Endothelial cell of umbilical vein (primary cell): ENCODE data around the gene OGG1. TPM values are rescaled to one million over a fixed set of nuclear protein-coding genes. Genes with fewer than 3 reads are reported as not detected.

Experiments
- BruUV-seq: library from RNA; stranded (reverse); fragments of 400-500 nt; replicated peaks from 2 replicates; lab custom pipeline; 2021; lab: Mats Ljungman, UMichigan
- CTCF ChIA-PET: fragments of 300-600, 350-600 bp; sonication (Branson Sonifier 250); formaldehyde crosslinking; loops from one replicate; lab custom pipeline; 2021; ENCODE audit warnings: antibody characterized with exemption, inconsistent platforms; lab: Charles Lee
- POLR2A ChIA-PET: fragments of 300-600, 350-600 bp; sonication (Branson Sonifier 250); formaldehyde crosslinking; loops from one replicate; lab custom pipeline; 2021; ENCODE audit warnings: antibody characterized with exemption, inconsistent platforms; lab: Charles Lee
- DNase-seq: peaks from one replicate; pipeline ENCODE4 v3.0.0-alpha.2; 2011; ENCODE audit warnings: low read depth, low spot score
- FAIRE-seq: peaks from 2 replicates; lab custom pipeline; 2011; peaks lifted over from hg19 to GRCh38; lab: Jason Lieb, UNC
- H2AFZ ChIP-seq: 2 replicates; pipeline ENCODE4 v1.6.0; 2012; ENCODE audit warnings: low read depth, low read length, control low read depth, inconsistent platforms
- H3K27ac ChIP-seq: 2 replicates; pipeline ENCODE4 v1.5.1; 2011; ENCODE audit warnings: low read depth, mild to moderate bottlenecking, control low read depth, low read length, moderate library complexity; ENCODE audit not compliant: insufficient read depth
- H3K27me3 ChIP-seq, 2 experiments: 2 replicates each; pipeline versions ENCODE4 v1.6.0 to v1.6.1; 2011; ENCODE audit warnings: low read length in 2 of 2, mixed read lengths in 1 of 2; ENCODE audit not compliant: control insufficient read depth in 2 of 2, insufficient read depth in 2 of 2
- H3K36me3 ChIP-seq, 2 experiments: 2 replicates in 1 of 2; 3 replicates in 1 of 2; pipeline ENCODE4 v1.5.1; 2011; ENCODE audit warnings: low read length in 2 of 2, mild to moderate bottlenecking in 1 of 2, moderate library complexity in 1 of 2; ENCODE audit not compliant: control insufficient read depth in 2 of 2, insufficient read depth in 2 of 2; ENCODE audit errors: extremely low read depth in 1 of 2
- H3K4me1 ChIP-seq: 3 replicates; pipeline ENCODE4 v1.5.1; 2011; ENCODE audit warnings: mild to moderate bottlenecking, low read length; ENCODE audit not compliant: control insufficient read depth, insufficient read depth; ENCODE audit errors: extremely low read depth
- H3K4me2 ChIP-seq: 2 replicates; pipeline ENCODE4 v1.6.1; 2011; ENCODE audit warnings: low read length, control low read depth, mixed read lengths; ENCODE audit not compliant: insufficient read depth
- H3K4me3 ChIP-seq, 3 experiments: fragments of 200-600 bp in 1 of 3; sonication (generic), shearing (Covaris generic) in 1 of 3; replicated peaks in 1 of 3; 2 replicates each; pipeline ENCODE4 v1.5.1; 2011 to 2016; ENCODE audit warnings: control low read depth in 3 of 3, low read length in 3 of 3, mild to moderate bottlenecking in 2 of 3, inconsistent platforms in 1 of 3, low read depth in 1 of 3, moderate library complexity in 1 of 3; ENCODE audit not compliant: insufficient read depth in 1 of 3
- H3K79me2 ChIP-seq: 2 replicates; pipeline ENCODE4 v1.6.0; 2012; ENCODE audit warnings: low read length, inconsistent platforms; ENCODE audit not compliant: control insufficient read depth, insufficient read depth
- H3K9ac ChIP-seq: replicated peaks from 2 replicates; pipeline ENCODE3; 2011; ENCODE audit warnings: low read length, control low read depth; ENCODE audit not compliant: insufficient read depth; ENCODE audit errors: extremely low read depth
- H3K9me1 ChIP-seq: replicated peaks from 3 replicates; pipeline ENCODE4 v1.6.0; 2011; ENCODE audit warnings: mild to moderate bottlenecking, low read length; ENCODE audit not compliant: control insufficient read depth, insufficient read depth; ENCODE audit errors: extremely low read depth
- H3K9me3 ChIP-seq: replicated peaks from 2 replicates; pipeline ENCODE4 v1.5.1; 2012; ENCODE audit warnings: low read length, inconsistent platforms; ENCODE audit not compliant: control insufficient read depth, insufficient read depth
- H4K20me1 ChIP-seq: replicated peaks from 2 replicates; pipeline ENCODE3; 2011; ENCODE audit warnings: mild to moderate bottlenecking, low read length; ENCODE audit not compliant: control insufficient read depth, insufficient read depth; ENCODE audit errors: extremely low read depth
- EZH2 ChIP-seq: IDR thresholded peaks from 2 replicates; pipeline ENCODE4 v1.6.1; 2012; ENCODE audit warnings: borderline replicate concordance, low read depth, mild to moderate bottlenecking, moderate library complexity, low read length, inconsistent platforms; ENCODE audit not compliant: severe bottlenecking
- FOS ChIP-seq: IDR thresholded peaks from 2 replicates; pipeline ENCODE4 v1.6.1; 2011; ENCODE audit warnings: mild to moderate bottlenecking, low read length, moderate library complexity, borderline replicate concordance; ENCODE audit not compliant: insufficient read depth
- GATA2 ChIP-seq: IDR thresholded peaks from 2 replicates; pipeline ENCODE4 v1.7.0; 2011; ENCODE audit warnings: low read depth, mild to moderate bottlenecking, moderate library complexity, mixed read lengths, low read length; ENCODE audit not compliant: insufficient read length, insufficient read depth
- JUN ChIP-seq: IDR thresholded peaks from 2 replicates; pipeline ENCODE4 v1.6.1; 2011; ENCODE audit warnings: borderline replicate concordance, low read depth; ENCODE audit not compliant: insufficient read length, insufficient read depth
- MYC ChIP-seq: IDR thresholded peaks from one replicate; pipeline ENCODE4 v1.6.1; 2011; ENCODE audit warnings: mild to moderate bottlenecking, low read depth, low read length
- POLR2A ChIP-seq: IDR thresholded peaks from 2 replicates; pipeline ENCODE4 v1.6.1; 2012; ENCODE audit warnings: low read depth, mild to moderate bottlenecking, control low read depth, low read length
- POLR2AphosphoS5 ChIP-seq: IDR thresholded peaks from 2 replicates; pipeline ENCODE4 v1.6.1; 2012; ENCODE audit warnings: low read depth, mild to moderate bottlenecking, control low read depth, low read length, moderate library complexity; ENCODE audit not compliant: insufficient read depth
- dilution Hi-C: fragments of 300-500 bp; cut with MboI; formaldehyde crosslinking; loops from one replicate; pipeline ENCODE4 v1.15.0; 2019; ENCODE audit warnings: low sequenced_read_pairs; ENCODE audit not compliant: extremely low pct_ligation_motif_present
- intact Hi-C: fragments of 100-400 bp; cut with micrococcal nuclease; formaldehyde crosslinking; loops from one replicate; pipeline ENCODE4 v1.10.0; 2022
- polyA plus RNA-seq, 4 experiments: library from polyadenylated mRNA; depleted of rRNA in 3 of 4; stranded (reverse) in 3 of 4; unstranded in 1 of 4; fragments of >200 nt; gene quantifications; 2 replicates each; pipeline versions ENCODE4 v1.2.1 to v1.2.3, GENCODE V29; 2011 to 2012; ENCODE audit warnings: missing spikeins in 1 of 4
- total RNA-seq: library from RNA; stranded (reverse); gene quantifications from 2 replicates; pipeline ENCODE4 v1.2.3, GENCODE V29; 2021
- TF ChIP-seq, protein P1 (sequence below): IDR thresholded peaks from 2 replicates; pipeline ENCODE4 v1.6.1; 2011; ENCODE audit not compliant: insufficient read depth, insufficient read length
- TF ChIP-seq, protein P2 (sequence below), 2 donors: IDR thresholded peaks; 1 replicate in 1 of 2; 2 replicates in 1 of 2; pipeline ENCODE4 v1.5.1; 2011; ENCODE audit warnings: low read length in 2 of 2, mild to moderate bottlenecking in 2 of 2, moderate library complexity in 2 of 2, control low read depth in 1 of 2, inconsistent platforms in 1 of 2, low read depth in 1 of 2; ENCODE audit not compliant: insufficient read depth in 1 of 2; ENCODE audit errors: extremely low read depth in 1 of 2

OGG1 gene
- total and polyA plus RNA-seq, 2 donors (not counting 3 experiments of a cell fraction or from before 2014, with no cell fraction given): 24.1 to 32.1 TPM

DNA sequence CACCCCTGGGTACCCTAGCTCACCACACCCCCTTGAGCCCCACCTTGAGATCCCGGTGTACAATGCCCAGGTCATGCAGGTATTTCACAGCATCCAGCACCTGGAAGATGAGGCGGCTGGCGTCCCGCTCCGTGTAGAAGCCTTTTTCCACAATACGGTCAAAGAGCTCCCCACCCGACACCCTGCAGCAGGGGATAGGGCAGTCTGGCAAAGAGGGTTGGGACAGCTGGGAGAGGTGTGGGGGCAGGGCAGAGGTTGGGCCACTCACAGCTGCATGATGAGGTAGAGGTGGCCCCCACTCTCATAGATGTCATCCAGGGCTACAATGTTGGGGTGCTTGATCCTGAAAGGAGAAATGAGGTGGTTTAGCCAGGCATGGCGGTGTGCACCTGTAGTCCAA lies 13.1 kb downstream of the OGG1 start:
- intact Hi-C loops: no loop called here
- Histone ChIP-seq H3K27ac (no peak overlapping the region), H3K4me2 (no peak overlapping the region), H3K9ac (no peak overlapping the region), H3K79me2 (no peaks in the 10 kb centered on the region), H3K27me3 (no peaks in the 10 kb centered on the region), H3K9me1 (no peaks in the 10 kb centered on the region), H3K4me1 (peaks cover 4% of the 10 kb centered on the region), H3K36me3 (peaks cover 0 to 12% of the 10 kb centered on the region in 2 experiments), H3K4me3 (no peak overlapping the region), H2AFZ (no peak overlapping the region), H3K9me3 (no peaks in the 10 kb centered on the region), H4K20me1 (no peaks in the 10 kb centered on the region)
- POLR2A ChIA-PET: interaction anchor here (0.7 kb wide), 1 partner anchor 73 kb away, joined by 3 read pairs; no protein-coding TSS in a partner anchor
- CTCF ChIA-PET: no interaction called here
- no TSS peak for BruUV-seq
- FAIRE-seq: no peak
- TF ChIP-seq EZH2: no peak
- TF ChIP-seq, protein P1, sequence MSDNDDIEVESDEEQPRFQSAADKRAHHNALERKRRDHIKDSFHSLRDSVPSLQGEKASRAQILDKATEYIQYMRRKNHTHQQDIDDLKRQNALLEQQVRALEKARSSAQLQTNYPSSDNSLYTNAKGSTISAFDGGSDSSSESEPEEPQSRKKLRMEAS: no peak
- no peak for TF ChIP-seq FOS
- no peak for TF ChIP-seq MYC
- TF ChIP-seq POLR2AphosphoS5: no peak
- TF ChIP-seq JUN: no peak
- TF ChIP-seq GATA2: no peak
- TF ChIP-seq, protein P2, sequence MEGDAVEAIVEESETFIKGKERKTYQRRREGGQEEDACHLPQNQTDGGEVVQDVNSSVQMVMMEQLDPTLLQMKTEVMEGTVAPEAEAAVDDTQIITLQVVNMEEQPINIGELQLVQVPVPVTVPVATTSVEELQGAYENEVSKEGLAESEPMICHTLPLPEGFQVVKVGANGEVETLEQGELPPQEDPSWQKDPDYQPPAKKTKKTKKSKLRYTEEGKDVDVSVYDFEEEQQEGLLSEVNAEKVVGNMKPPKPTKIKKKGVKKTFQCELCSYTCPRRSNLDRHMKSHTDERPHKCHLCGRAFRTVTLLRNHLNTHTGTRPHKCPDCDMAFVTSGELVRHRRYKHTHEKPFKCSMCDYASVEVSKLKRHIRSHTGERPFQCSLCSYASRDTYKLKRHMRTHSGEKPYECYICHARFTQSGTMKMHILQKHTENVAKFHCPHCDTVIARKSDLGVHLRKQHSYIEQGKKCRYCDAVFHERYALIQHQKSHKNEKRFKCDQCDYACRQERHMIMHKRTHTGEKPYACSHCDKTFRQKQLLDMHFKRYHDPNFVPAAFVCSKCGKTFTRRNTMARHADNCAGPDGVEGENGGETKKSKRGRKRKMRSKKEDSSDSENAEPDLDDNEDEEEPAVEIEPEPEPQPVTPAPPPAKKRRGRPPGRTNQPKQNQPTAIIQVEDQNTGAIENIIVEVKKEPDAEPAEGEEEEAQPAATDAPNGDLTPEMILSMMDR (IDR thresholded peaks at IDR 0.05; ENCODE audit: extremely low read depth in 1 of 2, insufficient read depth in 1 of 2, low read depth in 1 of 2, low read length in 2 of 2): no peak
- no peak for TF ChIP-seq POLR2A
- DNase-seq: no peak
- dilution Hi-C loops: no loop called here
